Hematopoietic multipotent progenitor cell treated with erythropoietin and hydrocortisone succinate and interleukin-3 and kit ligand, for 4 days (in vitro differentiated cells): ENCODE data around the gene XAB2.

Source experiments
- DNase-seq: peaks from one replicate; pipeline ENCODE4 v3.0.0-alpha.2; 2015

Gene XAB2

DNA sequence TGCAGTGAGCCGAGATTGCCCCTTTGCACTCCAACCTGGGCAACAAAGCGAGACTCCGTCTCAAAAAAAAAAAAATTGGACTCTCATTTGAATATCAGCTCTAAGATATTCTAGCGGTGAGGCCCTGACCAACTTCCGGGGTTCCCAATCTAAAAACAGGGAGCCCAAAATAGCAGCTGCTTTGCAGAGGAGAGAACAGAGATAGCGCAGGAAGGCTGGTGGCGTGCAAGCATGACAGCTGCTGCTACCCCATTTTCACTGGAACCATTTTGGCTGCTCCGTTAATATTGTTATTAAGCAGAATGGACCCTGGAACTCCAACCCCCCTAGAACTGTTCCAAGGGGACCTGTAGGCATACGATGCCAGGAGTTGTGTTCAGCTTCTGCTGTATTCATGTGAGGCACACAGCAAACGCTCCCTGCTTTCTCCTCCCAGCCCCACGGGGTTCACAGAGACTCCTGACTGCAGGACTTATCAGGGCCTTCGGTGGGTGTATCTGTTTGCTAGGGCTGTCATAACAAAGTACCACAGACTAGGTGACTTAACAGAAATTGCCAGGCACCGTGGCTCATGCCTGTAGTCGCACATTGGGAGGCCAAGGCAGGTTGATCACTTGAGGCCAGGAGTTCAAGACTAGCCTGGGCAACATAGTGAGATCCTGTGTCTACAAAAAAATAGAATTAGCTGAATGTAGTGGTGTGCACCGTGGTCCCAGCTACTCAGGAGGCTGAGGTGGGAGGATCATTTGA lies 19.1 kb upstream of the XAB2 start:
- DNase-seq = peak; percentile 48

DNA sequence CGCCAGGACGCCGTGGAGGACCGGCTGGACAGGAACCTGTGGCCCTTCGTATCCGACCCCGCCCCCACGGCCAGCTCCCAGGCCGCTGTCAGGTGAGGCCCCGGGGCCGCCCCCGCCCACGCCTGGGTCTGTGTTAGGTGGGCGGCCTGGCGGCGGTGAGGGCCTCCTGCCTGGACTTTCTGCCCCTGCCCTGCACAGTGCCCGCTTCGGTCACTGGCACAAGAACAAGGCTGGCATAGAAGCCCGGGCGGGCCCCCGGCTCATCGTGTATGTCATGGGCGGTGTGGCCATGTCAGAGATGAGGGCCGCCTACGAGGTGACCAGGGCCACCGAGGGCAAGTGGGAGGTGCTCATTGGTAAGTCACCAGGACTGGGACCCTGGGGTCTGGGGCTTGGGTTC lies 17.8 kb upstream of the XAB2 start:
- DNase-seq = no peak

DNA sequence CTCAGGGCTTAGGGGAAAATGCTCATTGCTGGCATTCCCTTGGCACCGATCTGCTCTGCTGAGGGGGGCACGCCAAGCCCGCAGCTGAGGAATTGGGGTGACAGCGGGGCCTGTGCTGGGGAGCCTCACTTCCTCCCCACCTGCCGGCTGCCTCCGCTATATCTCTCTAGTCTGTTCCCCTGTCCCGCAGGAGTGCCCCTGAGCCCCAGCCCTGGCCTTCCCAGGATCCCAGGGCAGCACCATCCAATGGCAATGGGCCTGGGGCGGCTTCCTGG lies 17.0 kb upstream of the XAB2 start:
- DNase-seq = no peak

DNA sequence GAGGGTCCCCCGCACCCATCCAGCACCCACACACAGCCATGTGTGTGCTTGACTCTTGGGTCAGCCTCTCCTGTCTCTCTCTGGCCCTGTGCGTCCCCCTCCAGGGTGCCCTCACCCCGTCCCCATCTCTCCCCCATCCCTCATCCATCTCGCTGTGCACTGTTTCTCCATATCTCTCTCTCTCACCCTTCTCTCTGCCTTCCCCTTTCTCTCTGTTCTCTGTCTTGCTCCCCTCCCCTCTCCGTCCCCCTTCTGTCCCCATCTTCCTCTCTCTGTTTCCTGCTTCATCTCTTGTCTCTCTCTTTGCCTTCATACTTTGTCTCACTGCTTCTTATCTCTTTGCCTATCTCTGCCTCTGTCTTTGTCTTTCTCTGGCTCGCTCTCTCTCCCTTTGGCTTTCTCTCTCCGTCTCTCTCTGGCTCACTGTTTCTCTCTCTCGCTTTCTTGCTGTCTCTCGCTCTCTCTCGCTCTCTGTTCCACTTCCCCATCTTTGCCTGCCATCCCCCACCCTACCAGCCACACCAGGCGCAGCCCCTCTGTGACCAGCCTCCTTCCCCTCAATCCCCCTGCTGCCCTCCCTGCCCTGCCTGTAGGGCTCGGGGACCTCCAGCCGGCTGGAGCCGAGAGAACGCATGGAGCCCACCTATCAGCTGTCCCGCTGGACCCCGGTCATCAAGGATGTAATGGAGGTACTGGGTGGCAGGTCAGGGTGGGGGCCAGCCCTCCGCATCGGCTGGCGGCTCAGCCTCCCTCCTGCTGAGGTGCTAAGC lies 16.5 kb upstream of the XAB2 start:
- no peak for DNase-seq

GRCh38 chr19:7645163-7645562 lies 15.8 kb upstream of the XAB2 start:
- DNase-seq = peak; percentile 28

- no peak for DNase-seq
Measured at GRCh38 chr19:7644550-7644877, 15.2 kb upstream of the XAB2 start.

- peak; percentile 72 for DNase-seq
Measured at GRCh38 chr19:7643629-7644549, 14.5 kb upstream of the XAB2 start.

DNA sequence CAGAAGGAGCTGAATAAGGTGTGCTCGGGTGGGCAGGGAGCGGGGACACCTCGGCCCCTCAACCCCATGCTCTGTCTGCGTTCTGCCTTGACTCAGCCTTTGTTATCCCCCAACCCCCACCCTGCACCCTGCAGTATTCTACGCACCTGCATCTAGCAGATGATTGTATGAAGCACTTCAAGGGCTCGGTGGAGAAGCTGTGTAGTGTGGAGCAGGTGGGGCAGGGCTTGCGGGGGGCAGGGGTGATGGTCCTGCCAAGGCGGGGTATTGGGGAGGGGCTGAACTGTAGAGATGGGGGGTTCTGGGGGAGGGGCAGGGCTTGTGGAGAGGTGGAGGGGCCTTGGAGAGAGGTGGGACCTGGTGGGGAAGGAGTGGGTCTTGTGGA lies 13.7 kb upstream of the XAB2 start:
- DNase-seq = no peak

DNA sequence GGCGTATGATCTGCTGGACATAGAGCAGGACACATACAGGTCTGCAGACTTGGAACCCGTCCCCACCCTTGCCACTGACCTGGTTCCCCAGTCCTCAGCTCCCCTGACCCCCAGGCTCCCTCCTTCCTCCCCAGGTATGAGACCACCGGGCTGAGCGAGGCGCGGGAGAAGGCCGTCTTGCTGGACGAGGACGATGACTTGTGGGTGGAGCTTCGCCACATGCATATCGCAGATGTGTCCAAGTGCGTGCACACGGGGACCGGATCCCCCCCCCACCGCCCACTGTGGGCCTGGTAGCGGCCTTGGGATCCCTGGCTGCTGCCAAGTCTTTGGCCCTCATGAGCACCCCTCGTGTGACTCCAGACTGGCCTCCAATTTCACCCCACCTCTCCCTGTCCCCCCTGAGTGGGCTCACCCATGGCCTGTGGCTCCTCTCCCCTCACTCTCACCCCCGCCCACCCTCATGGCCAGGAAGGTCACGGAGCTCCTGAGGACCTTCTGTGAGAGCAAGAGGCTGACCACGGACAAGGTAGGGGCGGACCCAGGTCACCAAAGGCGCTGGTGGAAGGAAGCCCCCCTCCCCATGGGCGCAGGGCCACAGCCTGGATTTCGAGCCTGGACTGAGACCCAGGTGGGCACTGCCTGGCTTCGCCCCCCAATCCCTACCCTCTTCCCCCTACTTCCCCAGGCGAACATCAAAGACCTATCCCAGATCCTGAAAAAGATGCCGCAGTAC lies 13.1 kb upstream of the XAB2 start:
- no peak for DNase-seq

DNA sequence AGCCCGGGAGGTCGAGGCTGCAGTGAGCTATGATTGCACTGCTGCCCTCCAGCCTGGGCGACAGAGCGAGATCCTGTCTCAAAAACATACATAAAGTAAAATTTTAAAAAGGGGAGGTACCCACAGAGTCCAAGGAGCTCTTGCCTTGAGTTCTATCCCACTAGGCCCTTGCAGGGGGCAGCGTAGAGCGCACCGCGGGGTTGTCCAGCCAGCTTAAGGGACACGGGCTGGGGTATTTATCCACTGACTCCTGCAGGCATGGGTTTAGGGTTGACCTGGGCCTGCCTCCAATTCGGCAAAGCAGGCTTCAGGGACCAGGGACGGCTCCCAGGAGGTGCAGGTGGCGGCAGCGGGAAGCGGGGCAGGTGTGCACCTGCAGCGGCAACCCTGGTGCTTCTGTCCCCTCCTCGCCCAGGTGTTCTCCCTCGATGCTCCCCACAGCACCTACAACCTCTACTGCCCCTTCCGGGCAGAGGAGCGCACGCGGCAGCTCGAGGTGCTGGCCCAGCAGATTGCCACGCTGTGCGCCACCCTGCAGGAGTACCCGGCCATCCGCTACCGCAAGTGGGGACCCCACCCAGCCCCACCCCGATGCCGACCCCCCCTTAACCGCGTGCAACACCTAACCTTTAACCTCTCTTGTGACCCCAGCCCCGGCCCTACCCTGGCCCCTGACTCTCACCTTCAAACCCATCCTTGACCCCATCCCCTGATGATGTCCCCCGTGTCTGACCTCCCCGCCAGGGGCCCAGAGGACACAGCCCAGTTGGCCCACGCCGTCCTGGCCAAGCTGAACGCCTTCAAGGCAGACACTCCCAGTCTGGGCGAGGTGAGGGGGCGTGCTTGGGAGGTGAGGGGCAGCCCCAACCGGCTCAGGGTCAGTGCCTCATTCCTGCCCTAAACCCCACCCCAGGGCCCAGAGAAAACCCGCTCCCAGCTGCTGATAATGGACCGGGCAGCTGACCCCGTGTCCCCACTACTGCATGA lies 12.2 kb upstream of the XAB2 start:
- DNase-seq = peak; percentile 43

GRCh38 chr19:7640803-7641202 lies 11.5 kb upstream of the XAB2 start:
- no peak for DNase-seq

- no peak for DNase-seq
Measured at GRCh38 chr19:7639863-7640348, 10.6 kb upstream of the XAB2 start.

GRCh38 chr19:7638802-7639465 lies 9.6 kb upstream of the XAB2 start:
- no peak for DNase-seq

GRCh38 chr19:7637374-7638256 lies 8.3 kb upstream of the XAB2 start:
- DNase-seq = peak; percentile 82

DNA sequence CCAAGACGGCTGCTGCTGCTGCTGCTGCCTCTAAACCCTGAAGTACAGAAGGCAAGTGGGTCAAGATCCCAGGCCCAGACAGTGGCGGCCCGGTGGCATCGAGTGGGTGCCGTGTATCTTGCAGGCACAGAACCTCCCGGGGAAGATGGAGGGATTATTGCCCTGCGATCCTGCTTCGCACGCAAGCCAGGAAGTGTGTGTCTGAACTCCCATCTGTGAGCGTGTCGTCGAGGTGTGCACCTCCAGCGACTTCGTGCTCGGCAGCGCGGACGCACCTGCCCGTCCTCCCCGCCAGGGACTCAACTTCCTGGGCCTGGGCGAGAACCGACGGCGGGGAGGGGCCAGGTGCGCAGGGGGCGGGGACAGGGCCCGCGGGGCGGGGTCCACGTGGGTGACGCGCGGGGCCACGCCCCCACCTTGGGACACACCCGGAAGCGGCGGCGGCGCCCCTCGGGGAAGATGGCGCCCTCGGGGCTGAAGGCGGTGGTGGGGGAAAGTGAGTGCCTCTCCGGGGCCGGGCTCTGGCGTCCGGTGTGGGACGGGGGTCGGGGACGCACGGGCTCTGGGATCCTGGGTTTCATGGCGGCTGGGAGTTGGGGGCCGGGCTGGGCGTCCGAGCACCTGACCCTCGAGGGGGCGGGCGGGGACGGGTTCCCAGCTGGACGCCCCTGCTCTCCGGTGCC lies 7.5 kb upstream of the XAB2 start, which contains the start of gene STXBP2:
TSS of gene STXBP2 (plus strand) at position 420 of the 683 bp plus-strand sequence. CDS start at position 460, 40 bp downstream.
- DNase-seq = peak; percentile 87

DNA sequence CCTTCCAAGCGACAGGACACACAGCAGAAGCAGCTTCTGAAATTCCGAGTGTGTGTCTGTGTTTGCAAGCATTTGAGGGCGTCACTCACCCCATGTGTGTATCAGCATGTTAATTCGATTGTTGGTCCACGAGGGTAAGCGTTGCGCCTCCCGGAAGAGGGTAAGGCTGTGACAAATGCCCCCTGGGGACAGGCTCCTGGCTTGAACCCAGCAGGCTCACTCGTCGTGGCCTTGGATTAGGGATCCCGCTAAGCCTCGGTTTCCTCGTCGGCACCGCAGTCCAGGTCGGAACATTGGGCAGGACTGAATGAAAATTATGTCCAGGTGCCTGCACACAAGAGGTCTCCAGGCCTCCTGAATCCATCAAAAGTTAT lies 7.0 kb upstream of the XAB2 start:
- DNase-seq = no peak

DNA sequence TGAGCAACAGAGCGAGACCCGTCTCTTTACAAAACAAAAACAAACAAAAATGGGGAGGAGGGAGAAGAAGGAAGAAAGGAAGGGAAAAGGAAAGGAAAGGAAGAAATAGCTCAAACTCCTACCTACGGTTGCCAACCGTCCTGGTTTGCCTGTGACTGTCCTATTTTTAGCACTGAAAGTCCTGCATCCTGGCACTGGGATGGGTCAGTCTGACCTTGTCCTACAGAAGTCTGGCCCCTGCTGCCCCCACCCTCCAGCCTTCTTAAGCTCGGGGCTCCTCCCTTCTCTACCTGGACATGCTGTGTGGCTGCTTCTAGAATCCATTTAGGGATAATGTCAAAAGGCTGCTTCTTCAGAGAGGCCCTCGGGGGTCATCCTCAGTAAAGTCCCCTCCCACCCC lies 6.3 kb upstream of the XAB2 start:
- no peak for DNase-seq

DNA sequence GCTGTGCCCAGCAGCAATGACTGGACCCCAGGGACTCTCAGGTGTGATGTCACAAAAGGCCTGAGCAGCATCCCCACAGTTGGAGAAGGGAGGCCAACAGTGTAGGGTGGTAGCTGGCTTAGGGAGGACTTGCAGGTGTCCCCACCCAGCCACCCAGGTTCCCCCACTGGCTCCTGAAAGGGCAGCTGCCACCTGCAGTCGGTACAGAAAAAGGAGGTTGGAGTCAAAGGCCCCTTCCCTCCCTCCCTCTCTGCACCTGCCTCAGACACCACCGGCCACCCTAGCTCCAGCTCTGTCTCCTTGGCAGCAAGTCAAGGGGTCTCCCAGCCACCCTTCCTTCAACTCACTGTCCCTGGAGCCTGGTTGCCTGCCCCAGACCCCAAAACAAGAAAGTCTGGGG lies 4.4 kb upstream of the XAB2 start, which contains the start of gene PCP2:
TSS of gene PCP2 (minus strand) at position 22 of the 400 bp plus-strand sequence. CDS start 262 bp downstream, outside the sequence.
- DNase-seq = no peak
